ENCODE data around the gene METTL5. TPM values are rescaled to one million over a fixed set of nuclear protein-coding genes. Genes with fewer than 3 reads are reported as not detected.

METTL5 gene
- total RNA-seq, 1 experiment from 2014 or later: 103 TPM

- RAD21 ChIA-PET (ENCODE audit: low non-redundant PET in 1 of 2, low total read pairs in 2 of 2, uncharacterized antibody in 2 of 2, unreplicated experiment in 2 of 2): no interaction called here
- Histone ChIP-seq H3K9ac (ENCODE audit: low read length) (no peak overlapping the region), H3K27ac (ENCODE audit: low read depth, low read length) (no peak overlapping the region), H2AFZ (ENCODE audit: low read depth, low read length, poor library complexity, severe bottlenecking) (no peak overlapping the region), H3K4me1 (ENCODE audit: control insufficient read depth in 1 of 2, insufficient read depth in 2 of 2, low read length in 2 of 2) (peaks cover 6 to 16% of the 10 kb centered on the region in 2 experiments; a peak in 3 of 4 replicates), H3K36me3 (ENCODE audit: control insufficient read depth in 1 of 2, insufficient read depth in 2 of 2, low read length in 2 of 2) (peaks cover 8 to 11% of the 10 kb centered on the region in 2 experiments; a peak in 2 of 4 replicates), H3K9me3 (ENCODE audit: control insufficient read depth in 1 of 2, insufficient read depth in 1 of 2, low read depth in 1 of 2, low read length in 2 of 2) (no peaks in the 10 kb centered on the region), H3K27me3 (ENCODE audit: insufficient read depth, low read length) (no peaks in the 10 kb centered on the region), H4K20me1 (ENCODE audit: insufficient read depth) (0 out of 2 replicates have a peak, but pooled peaks cover 7% of the 10 kb centered on the region), H3K4me3 (replicated peaks in 1 of 2; ENCODE audit: low read depth in 1 of 2, low read length in 2 of 2) (no peak overlapping the region), H3K79me2 (ENCODE audit: insufficient read depth, low read length) (peaks cover 41% of the 10 kb centered on the region), H3K9me2 (ENCODE audit: insufficient read depth) (no peaks in the 10 kb centered on the region), H3K4me2 (ENCODE audit: low read length) (no peak overlapping the region)
- CTCF ChIA-PET: no interaction called here
- BruUV-seq (replicated peaks): no TSS peak
- intact Hi-C loops (cut with micrococcal nuclease): no loop called here
- no peak for TF ChIP-seq REST (IDR thresholded peaks at IDR 0.05; ENCODE audit: low read depth)
- TF ChIP-seq MAX (IDR thresholded peaks at IDR 0.05): no peak
- no peak for TF ChIP-seq EZH2 (IDR thresholded peaks at IDR 0.05)
- TF ChIP-seq POLR2AphosphoS5 (IDR thresholded peaks at IDR 0.05; ENCODE audit: low read depth, low read length): no peak
- TF ChIP-seq CBX3 (IDR thresholded peaks at IDR 0.05; ENCODE audit: low read depth): no peak
- TF ChIP-seq, protein P1, sequence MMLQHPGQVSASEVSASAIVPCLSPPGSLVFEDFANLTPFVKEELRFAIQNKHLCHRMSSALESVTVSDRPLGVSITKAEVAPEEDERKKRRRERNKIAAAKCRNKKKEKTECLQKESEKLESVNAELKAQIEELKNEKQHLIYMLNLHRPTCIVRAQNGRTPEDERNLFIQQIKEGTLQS (IDR thresholded peaks at IDR 0.05): no peak
- TF ChIP-seq FOSL1 (IDR thresholded peaks at IDR 0.05; ENCODE audit: low read depth): no peak
- TF ChIP-seq JUND (IDR thresholded peaks at IDR 0.05): no peak
- no peak for TF ChIP-seq EZH2phosphoT487 (IDR thresholded peaks at IDR 0.05; ENCODE audit: borderline replicate concordance)
- TF ChIP-seq EGR1 (IDR thresholded peaks at IDR 0.05; ENCODE audit: low read depth): no peak
- no peak for TF ChIP-seq ZNF274 (IDR thresholded peaks at IDR 0.05; ENCODE audit: low read depth, low read length)
- TF ChIP-seq SRF (IDR thresholded peaks at IDR 0.05; ENCODE audit: low read depth): no peak
- no peak for TF ChIP-seq SIN3A (IDR thresholded peaks at IDR 0.05; ENCODE audit: low read depth)
- TF ChIP-seq ELF1 (IDR thresholded peaks at IDR 0.05; ENCODE audit: borderline replicate concordance, low read depth): no peak
- no peak for TF ChIP-seq SP1 (IDR thresholded peaks at IDR 0.05; ENCODE audit: low read depth)
- no peak for TF ChIP-seq YY1 (IDR thresholded peaks at IDR 0.05; ENCODE audit: extremely low read depth, insufficient replicate concordance, low read depth, low read length)
- no peak for TF ChIP-seq TCF7L2 (IDR thresholded peaks at IDR 0.05; ENCODE audit: borderline replicate concordance, extremely low read depth, insufficient read depth, insufficient read length)
- ATAC-seq (no peak), DNase-seq (ENCODE audit: low read depth, low spot score) (no peak)
- POLR2A ChIA-PET: no interaction called here
These were observed 27.1 kb downstream of the METTL5 start for GRCh38 chr2:169797601-169798000.
